Measurements from ENCODE around the gene SON.
"Not testable (repeated sequence)": the region's sequence is repeated elsewhere in the genome, so short reads cannot be mapped to it uniquely, and the experiment has no call there.

SON gene

GRCh38 chr21:33572350-33572749, 29.5 kb downstream of the SON start:
- DNase-seq: no peak

GRCh38 chr21:33576741-33577141, 33.9 kb downstream of the SON start:
- not testable (repeated sequence) for DNase-seq

- DNase-seq: no peak
These were observed 35.4 kb downstream of the SON start for GRCh38 chr21:33578214-33578613.

- DNase-seq: no peak
These were observed 36.2 kb downstream of the SON start for GRCh38 chr21:33578959-33579542.

GRCh38 chr21:33584455-33584854, 41.6 kb downstream of the SON start:
- no peak for DNase-seq

GRCh38 chr21:33586927-33587326, 44.1 kb downstream of the SON start:
- DNase-seq: no peak

- DNase-seq: peak; percentile 20
These were observed 45.1 kb downstream of the SON start for GRCh38 chr21:33587792-33588484.

GRCh38 chr21:33588485-33589335, 45.9 kb downstream of the SON start, which contains the start of gene DONSON:
Gene DONSON (minus strand): TSS chr21:33588684. CDS start chr21:33588641, 43 bp downstream.
- DNase-seq: peak; percentile 82

GRCh38 chr21:33598051-33598450, 55.2 kb downstream of the SON start:
- DNase-seq: no peak

GRCh38 chr21:33608559-33608958, 65.7 kb downstream of the SON start:
- DNase-seq: no peak

- no peak for DNase-seq
These were observed 68.3 kb downstream of the SON start for GRCh38 chr21:33611006-33611744.

- DNase-seq: not testable (repeated sequence)
These were observed 74.7 kb downstream of the SON start for GRCh38 chr21:33617565-33617964.

GRCh38 chr21:33618407-33618806, 75.6 kb downstream of the SON start:
- DNase-seq: no peak

- no peak for DNase-seq
These were observed 76.9 kb downstream of the SON start for GRCh38 chr21:33619726-33620125.

GRCh38 chr21:33622253-33622652, 79.4 kb downstream of the SON start:
- no peak for DNase-seq

- not testable (repeated sequence) for DNase-seq
These were observed 83.3 kb downstream of the SON start for GRCh38 chr21:33626151-33626550.
